Mucosa of descending colon (tissue), 3 donors: ENCODE measurements around the gene YEATS4. TPM values are rescaled to one million over a fixed set of nuclear protein-coding genes. Genes with fewer than 3 reads are reported as not detected.

Source experiments
- ATAC-seq: fragments of 200-7000 bp; cut with Tn5 transposase; one replicate; pipeline ENCODE4 v1.9.1; 2020; ENCODE audit warnings: mild to moderate bottlenecking, moderate library complexity
- DNase-seq, 3 donors: peaks; one replicate each; pipeline ENCODE4 v3.0.0-alpha.2; 2020
- H3K36me3 ChIP-seq: fragments of 200-600 bp; one replicate; pipeline ENCODE4 v1.8.0; 2021; ENCODE audit warnings: low read depth, mild to moderate bottlenecking
- H3K4me1 ChIP-seq: fragments of 200-600 bp; one replicate; pipeline ENCODE4 v1.8.0; 2021; ENCODE audit warnings: low read depth, mild to moderate bottlenecking
- H3K4me3 ChIP-seq: fragments of 200-600 bp; one replicate; pipeline ENCODE4 v1.8.0; 2021; ENCODE audit warnings: mild to moderate bottlenecking
- H3K9me3 ChIP-seq: fragments of 200-600 bp; one replicate; pipeline ENCODE4 v1.8.0; 2021; ENCODE audit warnings: mild to moderate bottlenecking
- intact Hi-C, 2 donors: fragments of 100-400 bp; cut with DNase I in 1 of 2; cut with micrococcal nuclease in 1 of 2; formaldehyde crosslinking; loops; one replicate each; pipeline versions ENCODE4 v1.11.0 to v1.11.1; 2022; cut with DNase I, micrococcal nuclease
- total RNA-seq, 3 donors: library from RNA; stranded (reverse); fragmentation: NEBNext Ultra II Directional in 2 of 3; extraction: Animal tissue kit (Norgen Biotek cat#: 25700) in 2 of 3; gene quantifications; one replicate each; pipeline versions ENCODE4 v1.2.1 to v1.2.4, GENCODE V29; 2021 to 2023
- TF ChIP-seq, protein P1 (sequence below): fragments of 200-600 bp; IDR thresholded peaks from one replicate; pipeline ENCODE4 v1.8.0; 2022; ENCODE audit warnings: antibody characterized with exemption, mild to moderate bottlenecking
- donor health status: DM: no; HTN: no; CAD: no; lungs with moderate emphysema.
- donor health status: DM: no; HTN: no; CAD: no.
- donor health status: DM: no; HTN: yes; CAD: no.

Gene YEATS4
- total RNA-seq, 3 donors from 2014 or later = 8.8 to 12.8 (median 10.7) TPM

DNA sequence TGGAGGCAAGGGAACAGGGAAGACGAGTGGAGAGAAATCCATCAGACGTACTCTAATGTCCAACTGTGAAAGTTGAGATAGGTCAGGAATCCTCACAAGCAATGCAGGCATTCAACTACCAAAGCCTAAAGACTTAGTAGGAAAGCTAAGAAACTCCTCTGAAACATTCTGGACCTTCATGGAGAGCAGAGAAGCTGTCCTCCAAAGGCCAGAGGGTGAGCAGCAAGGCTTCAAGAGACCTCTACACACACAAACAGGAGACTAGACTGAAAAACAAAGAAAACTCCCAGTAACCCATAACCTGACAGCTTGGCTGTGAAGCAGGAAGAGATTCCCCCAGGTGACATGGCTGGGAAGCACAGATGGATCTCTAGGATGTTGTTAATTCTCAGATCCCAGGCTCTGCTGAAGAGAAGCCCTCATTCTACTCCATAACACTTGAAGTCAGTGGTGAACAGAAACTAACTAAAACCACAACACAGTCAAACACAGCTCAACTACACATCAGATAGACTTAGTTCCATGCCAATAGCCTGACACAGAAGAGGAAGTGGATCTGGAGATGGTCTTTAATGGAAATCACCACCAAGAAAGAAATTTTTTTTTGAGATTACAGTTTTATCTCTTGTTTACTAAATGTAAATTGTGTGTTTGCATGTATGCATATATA, 34.6 kb upstream of the YEATS4 start:
- ATAC-seq (peak; percentile 54), DNase-seq (no peak)
- TF ChIP-seq, protein P1, sequence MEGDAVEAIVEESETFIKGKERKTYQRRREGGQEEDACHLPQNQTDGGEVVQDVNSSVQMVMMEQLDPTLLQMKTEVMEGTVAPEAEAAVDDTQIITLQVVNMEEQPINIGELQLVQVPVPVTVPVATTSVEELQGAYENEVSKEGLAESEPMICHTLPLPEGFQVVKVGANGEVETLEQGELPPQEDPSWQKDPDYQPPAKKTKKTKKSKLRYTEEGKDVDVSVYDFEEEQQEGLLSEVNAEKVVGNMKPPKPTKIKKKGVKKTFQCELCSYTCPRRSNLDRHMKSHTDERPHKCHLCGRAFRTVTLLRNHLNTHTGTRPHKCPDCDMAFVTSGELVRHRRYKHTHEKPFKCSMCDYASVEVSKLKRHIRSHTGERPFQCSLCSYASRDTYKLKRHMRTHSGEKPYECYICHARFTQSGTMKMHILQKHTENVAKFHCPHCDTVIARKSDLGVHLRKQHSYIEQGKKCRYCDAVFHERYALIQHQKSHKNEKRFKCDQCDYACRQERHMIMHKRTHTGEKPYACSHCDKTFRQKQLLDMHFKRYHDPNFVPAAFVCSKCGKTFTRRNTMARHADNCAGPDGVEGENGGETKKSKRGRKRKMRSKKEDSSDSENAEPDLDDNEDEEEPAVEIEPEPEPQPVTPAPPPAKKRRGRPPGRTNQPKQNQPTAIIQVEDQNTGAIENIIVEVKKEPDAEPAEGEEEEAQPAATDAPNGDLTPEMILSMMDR = no peak
- no peaks in the 10 kb centered on the region for H3K9me3 ChIP-seq
- H3K36me3 ChIP-seq = no peaks in the 10 kb centered on the region
- peaks cover 7% of the 10 kb centered on the region for H3K4me1 ChIP-seq
- no peak overlapping the region for H3K4me3 ChIP-seq
- intact Hi-C loops = no loop called here

DNA sequence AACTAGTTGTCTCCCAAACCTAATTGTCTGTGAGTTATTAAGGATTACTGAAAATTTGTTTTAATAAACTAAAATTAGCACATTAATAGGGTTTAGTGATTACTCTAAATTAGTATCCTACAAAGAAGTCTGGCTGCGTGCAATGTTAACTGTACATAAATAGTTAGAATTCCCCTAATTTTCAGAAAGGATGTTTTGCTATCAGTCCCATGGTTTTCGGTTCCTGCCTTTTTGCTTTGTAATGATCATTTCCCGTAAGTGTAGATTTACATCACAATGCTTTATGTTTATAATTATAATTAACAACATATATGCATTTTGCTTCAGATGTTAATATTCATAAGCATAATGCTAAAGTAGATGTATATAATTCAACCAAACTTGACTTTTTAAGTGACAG, 31.1 kb upstream of the YEATS4 start:
- Histone ChIP-seq H3K4me1 (peaks cover 22% of the 10 kb centered on the region), H3K36me3 (no peaks in the 10 kb centered on the region), H3K4me3 (no peak overlapping the region), H3K9me3 (no peaks in the 10 kb centered on the region)
- intact Hi-C loops = no loop called here
- TF ChIP-seq, protein P1 = no peak
- DNase-seq (no peak), ATAC-seq (no peak)

DNA sequence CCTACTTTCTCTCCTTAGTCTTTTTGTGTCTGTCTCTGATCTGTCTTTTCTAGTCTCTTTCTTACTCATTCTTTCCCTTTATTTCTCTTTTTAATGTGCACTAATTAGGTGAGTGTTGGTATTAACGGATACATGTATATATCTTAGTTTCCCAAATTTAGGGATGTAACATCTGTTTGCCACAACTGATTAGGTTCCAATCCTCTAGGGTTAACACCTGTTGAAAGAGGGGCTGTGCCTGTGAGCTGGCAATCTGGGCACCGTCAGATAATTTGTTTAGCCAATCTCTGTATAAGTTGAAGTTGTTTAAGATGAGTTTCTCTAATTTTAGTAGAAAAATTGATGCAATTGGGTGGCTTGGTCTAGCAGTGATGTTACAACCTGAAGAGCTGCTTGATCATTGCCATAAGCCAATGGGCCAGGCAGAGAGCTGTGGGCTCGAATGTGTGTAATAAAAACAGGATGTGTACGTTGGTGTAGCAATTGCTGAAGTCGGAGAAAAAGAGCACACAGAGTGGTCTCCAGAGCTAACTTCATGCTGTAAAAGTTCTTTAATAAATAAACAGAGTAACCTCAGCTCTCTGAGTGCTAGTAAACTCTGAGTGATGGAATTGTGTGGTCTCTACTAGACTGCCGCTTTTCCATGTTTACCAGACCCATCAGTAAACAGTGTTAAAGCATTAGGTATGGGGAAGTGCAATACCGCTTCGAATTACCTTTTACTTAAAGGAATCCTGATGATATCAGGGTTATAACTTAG, 29.7 kb upstream of the YEATS4 start:
- H3K4me3 ChIP-seq = no peak overlapping the region
- peak in 1 of 3 donors; percentile 19 for DNase-seq
- TF ChIP-seq, protein P1 = no peak
- peak; percentile 29 for ATAC-seq
- no peaks in the 10 kb centered on the region for H3K36me3 ChIP-seq
- H3K9me3 ChIP-seq = no peaks in the 10 kb centered on the region
- H3K4me1 ChIP-seq = peaks cover 22% of the 10 kb centered on the region
- intact Hi-C loops = no loop called here

- ATAC-seq (peak; percentile 88), DNase-seq (peak; percentile 78 to 82 (median 79))
- peaks cover 19% of the 10 kb centered on the region for H3K4me1 ChIP-seq
- H3K9me3 ChIP-seq = no peaks in the 10 kb centered on the region
- TF ChIP-seq, protein P1 = no peak
- no peaks in the 10 kb centered on the region for H3K36me3 ChIP-seq
- intact Hi-C loops = no loop called here
- no peak overlapping the region for H3K4me3 ChIP-seq
These were observed 28.8 kb upstream of the YEATS4 start for GRCh38 chr12:69330475-69331473.

DNA sequence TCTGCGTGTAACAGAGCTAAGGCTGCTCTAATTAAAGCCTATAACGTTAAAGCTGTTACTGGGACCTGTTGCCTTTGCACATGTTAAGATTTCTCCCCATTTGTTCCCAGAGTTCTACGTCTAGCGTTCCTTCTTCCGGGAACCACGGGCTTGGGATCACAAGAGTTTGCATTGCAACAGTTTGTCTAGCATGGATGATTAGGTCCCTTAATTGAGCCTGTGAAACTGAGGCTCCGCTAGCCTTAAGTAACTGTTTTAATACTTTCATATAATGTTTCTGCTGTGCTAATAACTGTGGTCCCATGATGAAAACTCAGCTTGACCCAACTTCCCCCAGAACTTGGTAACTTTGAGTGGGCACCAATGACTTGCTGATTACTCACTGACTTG, 28.0 kb upstream of the YEATS4 start:
- TF ChIP-seq, protein P1 = no peak
- intact Hi-C loops = no loop called here
- DNase-seq (peak in 1 of 3 donors; percentile 29), ATAC-seq (peak; percentile 50)
- H3K9me3 ChIP-seq = no peaks in the 10 kb centered on the region
- peak overlapping the region; percentile 2 for H3K4me3 ChIP-seq
- H3K36me3 ChIP-seq = no peaks in the 10 kb centered on the region
- H3K4me1 ChIP-seq = peaks cover 19% of the 10 kb centered on the region
